HG02588 (cell line): ENCODE data around the gene HMMR.
"Not testable (repeated sequence)": the region's sequence is repeated elsewhere in the genome, so short reads cannot be mapped to it uniquely, and the experiment has no call there.

Source experiments
- ATAC-seq: cut with Tn5 transposase; IDR thresholded peaks from one replicate; pipeline ENCODE4 v1.9.1; 2021; ENCODE audit warnings: mild to moderate bottlenecking, moderate library complexity; ENCODE audit not compliant: unreplicated experiment

The HMMR gene

GRCh38 chr5:163506095-163506457 lies 45.6 kb downstream of the HMMR start:
- ATAC-seq, result peak; percentile 16

DNA sequence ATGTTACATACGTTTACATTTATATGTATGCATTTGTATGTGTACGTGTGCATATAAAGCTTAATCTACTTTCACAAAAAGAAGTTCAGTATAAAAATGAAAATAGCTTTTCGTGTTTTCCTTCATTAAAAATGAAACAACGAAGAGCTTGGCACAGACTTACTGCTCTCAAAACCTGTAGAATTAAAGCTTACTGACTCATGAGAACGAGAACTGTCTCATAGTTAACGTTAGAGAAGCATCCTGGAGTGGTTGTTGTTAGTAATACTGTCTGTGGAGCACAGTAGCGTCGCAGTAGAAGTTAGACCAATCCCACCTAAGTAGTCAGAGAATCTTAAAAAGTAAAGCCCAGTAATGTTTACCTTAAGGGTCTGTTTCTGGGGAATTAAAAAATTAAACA lies 46.3 kb downstream of the HMMR start:
- ATAC-seq, result no peak

DNA sequence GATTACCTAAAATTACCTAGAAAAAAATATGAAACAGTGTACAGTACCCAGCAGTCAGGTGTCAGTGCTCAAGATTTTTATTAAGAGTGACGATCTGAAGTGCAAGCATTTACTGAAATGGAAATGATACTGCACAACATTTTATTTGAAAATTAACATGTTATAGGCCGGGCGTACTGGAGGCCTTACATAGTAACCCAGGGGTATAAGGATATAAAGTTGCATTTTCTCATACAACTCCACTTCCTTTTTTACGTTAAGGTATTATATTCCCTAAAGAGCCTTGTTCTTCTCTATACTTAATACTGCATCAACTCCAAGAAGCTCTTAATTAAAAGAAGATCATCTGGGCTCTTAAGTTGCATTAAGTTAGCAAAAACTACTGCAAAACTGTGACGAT lies 48.3 kb downstream of the HMMR start:
- no peak for ATAC-seq

GRCh38 chr5:163509291-163509951 lies 49.0 kb downstream of the HMMR start:
- no peak for ATAC-seq

- ATAC-seq, result no peak
Observed at GRCh38 chr5:163512526-163512925, 52.1 kb downstream of the HMMR start.

- no peak for ATAC-seq
Observed at GRCh38 chr5:163525096-163525495, 64.7 kb downstream of the HMMR start.

DNA sequence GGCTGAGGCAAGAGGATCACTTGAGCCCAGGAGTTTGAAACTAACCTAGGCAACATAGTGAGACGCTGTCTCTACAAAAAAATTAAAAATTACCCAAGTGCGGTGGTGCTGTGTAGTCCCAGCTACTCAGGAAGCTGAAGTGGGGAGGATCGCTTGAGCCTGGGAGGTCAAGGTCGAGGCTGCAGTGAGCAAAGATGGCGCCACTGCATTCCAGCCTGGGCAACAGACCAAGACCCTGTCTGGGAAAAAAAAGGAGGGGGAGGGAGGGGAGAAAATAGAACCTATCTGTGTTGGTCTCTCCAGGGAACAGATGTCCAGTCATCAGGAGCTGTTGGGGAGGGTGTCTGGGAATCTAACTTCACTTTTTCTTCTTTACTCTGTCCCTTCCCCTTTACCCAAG lies 69.3 kb downstream of the HMMR start:
- no peak for ATAC-seq

GRCh38 chr5:163531272-163531671 lies 70.8 kb downstream of the HMMR start:
- no peak for ATAC-seq

GRCh38 chr5:163532171-163533084 lies 72.0 kb downstream of the HMMR start:
- ATAC-seq, result no peak

DNA sequence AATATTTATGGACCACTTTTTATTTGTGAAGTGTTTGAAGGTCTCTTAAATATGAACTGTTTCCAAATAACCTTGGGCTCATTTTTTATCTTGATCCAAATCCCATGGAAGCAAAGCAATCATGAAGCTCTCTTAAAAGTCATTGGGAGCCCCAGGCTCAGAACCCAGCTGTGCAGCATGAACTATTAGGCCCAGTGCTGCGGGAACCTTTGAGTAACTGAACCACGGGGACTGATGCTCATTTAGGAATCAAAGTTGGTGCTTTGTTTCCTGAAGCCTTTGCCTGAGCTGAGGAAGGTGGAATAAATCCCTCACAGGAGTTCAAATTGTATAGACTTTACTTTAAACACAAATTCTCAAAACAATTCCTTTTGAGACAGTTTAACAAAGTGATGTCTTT lies 72.8 kb downstream of the HMMR start:
- no peak for ATAC-seq

DNA sequence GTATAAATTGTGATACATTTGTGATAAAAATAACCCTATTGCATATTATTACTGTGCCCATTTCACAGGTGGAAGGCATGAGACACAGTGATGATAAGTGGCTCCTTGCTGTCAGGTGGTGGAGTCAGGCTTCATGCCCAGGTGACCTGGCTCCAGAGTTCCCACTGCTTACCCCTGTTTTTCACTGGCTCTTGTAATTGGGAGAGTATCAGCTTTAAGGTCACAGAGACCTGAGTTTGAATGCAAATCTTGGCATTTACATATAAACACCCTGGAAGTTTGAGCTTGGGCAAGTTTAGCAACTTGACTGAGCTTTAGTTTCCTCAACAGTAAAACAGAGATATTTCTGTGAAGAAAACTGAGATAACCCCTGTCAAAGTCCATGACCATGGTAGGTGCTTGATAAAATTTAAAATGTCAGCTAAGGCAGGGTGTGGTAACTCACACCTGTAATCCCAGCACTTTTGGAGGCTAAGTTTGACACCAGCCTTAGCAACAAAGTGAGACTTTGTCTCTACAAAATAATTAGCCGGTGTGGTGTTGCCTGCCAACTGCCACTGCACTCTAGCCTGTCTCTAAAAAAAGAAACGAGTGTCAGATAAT lies 74.2 kb downstream of the HMMR start:
- ATAC-seq, result no peak

- ATAC-seq, result no peak
Observed at GRCh38 chr5:163535290-163535689, 74.9 kb downstream of the HMMR start.

DNA sequence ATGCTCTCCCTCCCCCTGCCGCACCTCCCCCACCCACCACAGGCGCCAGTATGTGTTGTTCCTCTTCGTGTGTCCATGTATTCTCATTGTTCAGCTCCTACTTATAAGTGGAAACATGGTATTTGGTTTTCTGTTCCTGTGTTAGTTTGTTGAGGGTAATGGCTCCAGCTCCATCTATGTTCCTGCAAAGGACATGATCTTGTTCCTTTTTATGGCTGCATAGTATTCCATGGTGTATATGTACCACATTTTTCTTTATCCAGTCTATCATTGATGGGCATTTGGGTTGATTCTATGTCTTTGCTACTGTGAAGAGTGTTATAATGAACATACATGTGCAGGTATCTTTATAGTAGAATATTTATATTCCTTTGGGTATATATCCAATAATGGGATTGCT lies 76.0 kb downstream of the HMMR start:
- ATAC-seq, result not testable (repeated sequence)

- no peak for ATAC-seq
Observed at GRCh38 chr5:163540696-163541095, 80.3 kb downstream of the HMMR start.
